Measurements from ENCODE around the gene GNAT2.

GNAT2 gene

DNA sequence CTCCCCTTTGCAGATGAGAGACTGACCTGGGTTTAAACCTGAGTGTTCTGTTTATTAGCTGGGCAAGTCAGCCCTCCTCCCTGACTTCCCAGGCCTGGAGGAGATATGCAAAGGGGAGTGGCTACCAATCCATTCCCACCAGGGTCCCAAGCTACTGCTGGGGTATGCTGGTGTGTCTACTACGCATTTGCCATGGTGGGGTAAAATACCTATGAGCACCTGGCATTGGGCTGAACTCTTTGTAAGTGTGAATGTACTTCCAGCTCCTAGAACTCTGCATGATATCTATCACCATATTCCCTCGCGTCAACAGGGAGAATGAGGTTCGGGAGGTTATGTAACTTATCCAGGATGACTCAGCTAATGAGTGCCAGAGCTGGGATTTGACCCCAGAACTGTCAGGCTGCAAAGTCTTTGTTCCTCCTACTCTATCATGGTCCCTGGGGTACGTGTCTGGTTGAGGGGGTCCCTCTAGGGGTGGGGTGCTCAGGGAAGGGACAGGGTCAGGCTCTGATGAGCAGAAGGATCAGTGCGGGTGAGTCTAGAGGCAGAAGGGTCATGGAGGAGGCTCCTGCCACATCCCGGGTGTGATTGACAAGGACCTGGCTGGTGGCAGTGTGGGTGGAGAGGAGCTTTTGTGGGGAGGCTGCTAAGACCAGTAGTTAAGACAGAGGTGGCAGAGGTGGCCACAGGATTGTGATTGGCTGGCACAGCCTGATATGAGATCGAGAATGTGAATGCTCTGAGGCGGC, 17.0 kb upstream of the GNAT2 start:
- Histone ChIP-seq H3K27me3 (replicated peaks) (no peaks in the 10 kb centered on the region), H3K27ac (no peak overlapping the region), H3K36me3 (replicated peaks) (peaks cover 10% of the 10 kb centered on the region), H3K4me3 (ENCODE audit: low read depth, low read length) (no peak overlapping the region)
- in situ Hi-C loops (cut with HindIII; ENCODE audit: low pct_ligation_motif_present, low sequenced_read_pairs): no loop called here
- TF ChIP-seq, protein P1, sequence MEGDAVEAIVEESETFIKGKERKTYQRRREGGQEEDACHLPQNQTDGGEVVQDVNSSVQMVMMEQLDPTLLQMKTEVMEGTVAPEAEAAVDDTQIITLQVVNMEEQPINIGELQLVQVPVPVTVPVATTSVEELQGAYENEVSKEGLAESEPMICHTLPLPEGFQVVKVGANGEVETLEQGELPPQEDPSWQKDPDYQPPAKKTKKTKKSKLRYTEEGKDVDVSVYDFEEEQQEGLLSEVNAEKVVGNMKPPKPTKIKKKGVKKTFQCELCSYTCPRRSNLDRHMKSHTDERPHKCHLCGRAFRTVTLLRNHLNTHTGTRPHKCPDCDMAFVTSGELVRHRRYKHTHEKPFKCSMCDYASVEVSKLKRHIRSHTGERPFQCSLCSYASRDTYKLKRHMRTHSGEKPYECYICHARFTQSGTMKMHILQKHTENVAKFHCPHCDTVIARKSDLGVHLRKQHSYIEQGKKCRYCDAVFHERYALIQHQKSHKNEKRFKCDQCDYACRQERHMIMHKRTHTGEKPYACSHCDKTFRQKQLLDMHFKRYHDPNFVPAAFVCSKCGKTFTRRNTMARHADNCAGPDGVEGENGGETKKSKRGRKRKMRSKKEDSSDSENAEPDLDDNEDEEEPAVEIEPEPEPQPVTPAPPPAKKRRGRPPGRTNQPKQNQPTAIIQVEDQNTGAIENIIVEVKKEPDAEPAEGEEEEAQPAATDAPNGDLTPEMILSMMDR (IDR thresholded peaks at IDR 0.05; ENCODE audit: low read depth, low read length, missing control alignments): no peak
- peak; percentile 40 for DNase-seq

DNA sequence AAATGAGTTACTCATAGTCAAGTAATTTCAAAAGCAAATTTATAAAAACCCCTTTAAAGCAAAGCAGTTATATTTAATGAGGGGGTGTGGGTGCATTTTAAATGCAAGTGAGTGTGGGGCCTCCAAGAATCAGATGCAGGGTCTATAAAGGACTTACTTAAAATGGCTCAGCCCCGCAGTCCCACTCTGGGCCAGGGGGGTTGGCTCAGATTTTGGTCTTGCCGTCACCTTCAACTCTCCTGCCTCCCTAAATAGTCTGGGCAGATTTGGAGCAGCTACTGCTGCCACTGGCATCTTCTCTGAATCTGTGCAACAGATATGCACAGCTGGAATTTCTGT, 16.4 kb upstream of the GNAT2 start:
- H3K27me3 ChIP-seq (replicated peaks): no peaks in the 10 kb centered on the region
- H3K36me3 ChIP-seq (replicated peaks): peaks cover 15% of the 10 kb centered on the region
- DNase-seq: no peak
- H3K4me3 ChIP-seq (ENCODE audit: low read depth, low read length): no peak overlapping the region
- no peak overlapping the region for H3K27ac ChIP-seq
- TF ChIP-seq, protein P1 (IDR thresholded peaks at IDR 0.05; ENCODE audit: low read depth, low read length, missing control alignments): no peak
- in situ Hi-C loops (cut with HindIII; ENCODE audit: low pct_ligation_motif_present, low sequenced_read_pairs): no loop called here

DNA sequence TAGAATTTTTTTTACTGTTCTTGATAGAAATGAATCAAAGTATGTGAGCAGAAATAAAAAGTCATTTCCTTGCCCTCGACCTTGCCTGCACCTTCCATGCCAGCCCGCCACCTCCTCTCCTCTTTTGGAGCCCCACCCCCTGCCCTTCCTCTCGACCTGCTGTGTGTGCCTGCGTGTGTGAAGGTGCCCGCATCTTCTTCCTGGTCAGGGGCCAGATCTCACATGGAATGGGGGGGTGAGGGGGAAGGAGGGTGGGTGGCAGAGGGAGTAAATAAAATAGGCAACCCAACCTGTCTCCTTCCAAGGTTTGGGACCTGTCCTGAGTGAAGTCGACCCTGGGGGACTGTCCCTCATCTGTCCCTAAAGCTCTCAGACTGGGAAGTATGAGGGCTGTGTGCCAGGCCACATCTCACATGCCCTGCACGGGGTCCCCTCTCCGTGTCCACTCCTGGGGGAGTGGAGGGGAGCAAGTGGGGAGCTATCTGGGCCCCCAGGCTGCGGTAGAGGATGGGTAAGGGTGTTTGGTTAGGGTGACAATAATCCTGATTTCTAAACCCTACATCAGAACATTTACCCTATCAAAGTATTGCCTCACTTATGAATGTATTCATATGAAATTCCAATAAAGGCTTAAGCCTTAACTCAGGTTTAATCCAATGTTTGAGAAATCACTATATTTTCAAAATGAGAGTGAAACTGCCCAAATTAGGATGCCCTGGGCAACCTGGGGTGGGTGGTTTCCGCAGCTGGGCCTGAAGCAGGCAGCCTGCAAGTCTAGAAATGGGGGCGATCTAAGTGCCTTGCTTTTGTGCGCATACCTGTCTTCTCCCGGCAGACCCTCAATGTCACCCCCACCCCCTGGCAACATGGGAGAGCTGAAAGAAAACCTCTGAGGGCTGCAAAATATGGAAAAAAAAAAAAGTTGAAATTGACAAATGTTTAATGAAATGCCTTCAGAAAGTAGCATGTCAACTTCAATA, 15.6 kb upstream of the GNAT2 start:
- Histone ChIP-seq H3K4me3 (ENCODE audit: low read depth, low read length) (no peak overlapping the region), H3K27me3 (replicated peaks) (no peaks in the 10 kb centered on the region), H3K27ac (no peak overlapping the region), H3K36me3 (replicated peaks) (peaks cover 19% of the 10 kb centered on the region)
- in situ Hi-C loops (cut with HindIII; ENCODE audit: low pct_ligation_motif_present, low sequenced_read_pairs): no loop called here
- TF ChIP-seq, protein P1 (IDR thresholded peaks at IDR 0.05; ENCODE audit: low read depth, low read length, missing control alignments): no peak
- DNase-seq: no peak

DNA sequence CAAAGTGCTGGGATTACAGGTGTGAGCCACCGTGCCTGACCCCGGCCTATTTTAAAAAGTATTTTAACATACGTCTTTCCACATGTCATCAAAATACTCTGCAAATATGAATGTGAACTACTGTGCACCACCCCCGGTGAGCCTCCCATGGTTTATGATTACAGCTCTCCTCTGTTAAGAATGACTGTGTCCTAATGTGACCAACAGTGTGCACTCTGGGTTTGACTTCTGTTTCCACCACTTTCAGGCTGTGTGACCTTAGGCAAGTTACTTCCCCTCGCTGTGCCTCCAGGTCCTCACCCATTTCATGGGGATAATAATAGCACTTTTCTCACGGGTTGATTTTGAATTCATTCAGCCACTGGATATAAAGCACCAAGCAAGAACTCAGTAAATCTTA, 14.9 kb upstream of the GNAT2 start:
- H3K4me3 ChIP-seq (ENCODE audit: low read depth, low read length): no peak overlapping the region
- TF ChIP-seq, protein P1 (IDR thresholded peaks at IDR 0.05; ENCODE audit: low read depth, low read length, missing control alignments): no peak
- peaks cover 27% of the 10 kb centered on the region for H3K36me3 ChIP-seq (replicated peaks)
- in situ Hi-C loops (cut with HindIII; ENCODE audit: low pct_ligation_motif_present, low sequenced_read_pairs): no loop called here
- H3K27ac ChIP-seq: no peak overlapping the region
- no peak for DNase-seq
- no peaks in the 10 kb centered on the region for H3K27me3 ChIP-seq (replicated peaks)

DNA sequence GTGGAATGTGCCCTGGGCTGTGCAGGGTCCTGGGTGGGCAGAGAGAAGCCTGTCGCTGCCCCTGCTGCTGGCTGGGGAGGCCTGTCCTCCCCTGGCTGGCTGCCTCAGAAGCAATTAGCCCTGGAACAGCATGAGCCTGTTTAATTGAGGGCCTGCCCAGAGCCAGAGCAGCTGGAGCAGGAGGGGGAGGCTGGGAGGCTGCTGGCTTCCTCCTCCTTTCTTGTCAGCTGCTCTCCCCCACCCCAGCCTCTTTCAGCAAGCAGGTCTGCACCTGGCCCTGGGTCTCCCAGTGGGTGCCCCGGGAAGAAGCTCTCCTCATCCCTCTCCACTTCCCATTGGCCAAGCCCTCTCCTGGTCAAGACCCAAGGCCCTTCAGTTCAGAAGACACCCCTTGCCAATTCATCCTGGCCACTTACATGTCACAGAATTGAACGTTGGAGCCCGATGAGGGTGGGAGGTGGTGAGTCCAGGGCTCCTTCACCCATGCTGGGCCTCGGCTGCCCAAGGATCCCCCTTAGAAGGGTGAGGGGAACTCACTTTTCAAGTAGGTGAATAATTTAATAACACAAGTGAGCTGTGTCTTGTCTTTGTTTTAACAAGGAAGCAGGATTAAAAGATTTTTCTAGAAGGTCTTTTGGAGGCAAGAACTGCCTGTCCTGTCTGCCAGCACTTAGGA, 13.4 kb upstream of the GNAT2 start:
- Histone ChIP-seq H3K36me3 (replicated peaks) (peaks cover 42% of the 10 kb centered on the region), H3K27ac (no peak overlapping the region), H3K4me3 (ENCODE audit: low read depth, low read length) (no peak overlapping the region), H3K27me3 (replicated peaks) (no peaks in the 10 kb centered on the region)
- DNase-seq: no peak
- TF ChIP-seq, protein P1 (IDR thresholded peaks at IDR 0.05; ENCODE audit: low read depth, low read length, missing control alignments): no peak
- in situ Hi-C loops (cut with HindIII; ENCODE audit: low pct_ligation_motif_present, low sequenced_read_pairs): no loop called here
